Right atrium auricular region (tissue), 2 donors: ENCODE data around the gene UPF1. TPM values are rescaled to one million over a fixed set of nuclear protein-coding genes. Genes with fewer than 3 reads are reported as not detected.

ENCODE experiments used
- DNase-seq: peaks from one replicate; pipeline ENCODE4 v3.0.0-alpha.2; 2019; ENCODE audit warnings: low spot score
- H3K27ac ChIP-seq, 2 donors: fragments of 200-600 bp; sonication (generic); 1 replicate in 1 of 2; 2 replicates in 1 of 2; pipeline ENCODE4 v1.5.1; 2016 to 2019
- H3K27me3 ChIP-seq, 2 donors: fragments of 200-600 bp; sonication (generic); one replicate each; pipeline versions ENCODE4 v1.5.1 to v1.6.0; 2017 to 2019
- H3K36me3 ChIP-seq: fragments of 200-600 bp; sonication (generic); one replicate; pipeline ENCODE4 v1.5.1; 2016
- H3K4me1 ChIP-seq, 2 donors: fragments of 200-600 bp; sonication (generic); one replicate each; pipeline versions ENCODE4 v1.5.1 to v1.6.0; 2017 to 2019
- H3K4me3 ChIP-seq, 2 donors: fragments of 200-600 bp; sonication (generic); 1 replicate in 1 of 2; 2 replicates in 1 of 2; pipeline ENCODE4 v1.5.1; 2017 to 2019; ENCODE audit warnings: mild to moderate bottlenecking in 1 of 2, moderate library complexity in 1 of 2
- H3K9me3 ChIP-seq, 2 donors: fragments of 200-600 bp; sonication (generic); one replicate each; pipeline ENCODE4 v1.5.1; 2019
- CTCF ChIP-seq, 2 donors: fragments of 200-600 bp; sonication (generic); IDR thresholded peaks; one replicate each; pipeline ENCODE4 v1.5.1; 2019; ENCODE audit warnings: antibody characterized with exemption in 2 of 2
- total RNA-seq, 2 donors: library from RNA; depleted of rRNA; stranded (reverse); fragments of >200 nt; gene quantifications; one replicate each; pipeline ENCODE4 v1.1.0, GENCODE V29; 2016

Gene UPF1
- total RNA-seq, 2 donors from 2014 or later = 27.6 to 61.5 TPM

- no peak overlapping the region for H3K27ac ChIP-seq
- H3K4me3 ChIP-seq = peak overlapping the region in 1 of 2 donors; percentile 42
- H3K4me1 ChIP-seq = peaks cover 0 to 32% of the 10 kb centered on the region in 2 donors
- no peaks in the 10 kb centered on the region for H3K27me3 ChIP-seq
- no peak for TF ChIP-seq CTCF (IDR thresholded peaks at IDR 0.05)
- peaks cover 20% of the 10 kb centered on the region for H3K36me3 ChIP-seq
- H3K9me3 ChIP-seq = no peaks in the 10 kb centered on the region
- DNase-seq = no peak
These were observed 64.7 kb downstream of the UPF1 start for GRCh38 chr19:18896421-18896841.

- Histone ChIP-seq H3K27ac (no peak overlapping the region), H3K4me3 (no peak overlapping the region), H3K4me1 (peaks cover 0 to 32% of the 10 kb centered on the region in 2 donors), H3K36me3 (peaks cover 21% of the 10 kb centered on the region), H3K9me3 (no peaks in the 10 kb centered on the region), H3K27me3 (no peaks in the 10 kb centered on the region)
- DNase-seq = no peak
- TF ChIP-seq CTCF (IDR thresholded peaks at IDR 0.05) = no peak
These were observed 65.6 kb downstream of the UPF1 start for GRCh38 chr19:18897094-18898029.

- Histone ChIP-seq H3K4me3 (no peak overlapping the region), H3K4me1 (peaks cover 0 to 32% of the 10 kb centered on the region in 2 donors), H3K27ac (no peak overlapping the region), H3K9me3 (no peaks in the 10 kb centered on the region), H3K36me3 (peaks cover 21% of the 10 kb centered on the region), H3K27me3 (no peaks in the 10 kb centered on the region)
- DNase-seq = no peak
- TF ChIP-seq CTCF (IDR thresholded peaks at IDR 0.05) = no peak
These were observed 66.4 kb downstream of the UPF1 start for GRCh38 chr19:18898081-18898606.

- Histone ChIP-seq H3K9me3 (no peaks in the 10 kb centered on the region), H3K4me1 (peaks cover 0 to 29% of the 10 kb centered on the region in 2 donors), H3K27me3 (no peaks in the 10 kb centered on the region), H3K27ac (no peak overlapping the region), H3K4me3 (no peak overlapping the region), H3K36me3 (peaks cover 21% of the 10 kb centered on the region)
- no peak for TF ChIP-seq CTCF (IDR thresholded peaks at IDR 0.05)
- DNase-seq = no peak
These were observed 67.0 kb downstream of the UPF1 start for GRCh38 chr19:18898607-18899408.

- no peak for TF ChIP-seq CTCF (IDR thresholded peaks at IDR 0.05)
- no peaks in the 10 kb centered on the region for H3K27me3 ChIP-seq
- no peak for DNase-seq
- peaks cover 21% of the 10 kb centered on the region for H3K36me3 ChIP-seq
- peaks cover 0 to 18% of the 10 kb centered on the region in 2 donors for H3K4me1 ChIP-seq
- H3K9me3 ChIP-seq = no peaks in the 10 kb centered on the region
- no peak overlapping the region for H3K4me3 ChIP-seq
- H3K27ac ChIP-seq = no peak overlapping the region
These were observed 68.1 kb downstream of the UPF1 start for GRCh38 chr19:18899624-18900560.
